ENCODE data around the gene TMEM205.
A peak's percentile ranks its signal among the peaks of the same experiment; 100 is the strongest.

TMEM205 gene

GRCh38 chr19:11378319-11379189, 32.5 kb upstream of the TMEM205 start:
- H3K4me1 Mint-ChIP-seq = peaks cover 38% of the 10 kb centered on the region
- H3K27ac Mint-ChIP-seq = no peak overlapping the region
- peak; percentile 80 for DNase-seq
- peaks cover 27% of the 10 kb centered on the region for H3K27me3 Mint-ChIP-seq (ENCODE audit: low read depth, poor library complexity)
- peaks cover 5% of the 10 kb centered on the region for H3K36me3 Mint-ChIP-seq (ENCODE audit: low read depth)
- no peak overlapping the region for H3K4me3 Mint-ChIP-seq
- TF ChIP-seq, protein P1, sequence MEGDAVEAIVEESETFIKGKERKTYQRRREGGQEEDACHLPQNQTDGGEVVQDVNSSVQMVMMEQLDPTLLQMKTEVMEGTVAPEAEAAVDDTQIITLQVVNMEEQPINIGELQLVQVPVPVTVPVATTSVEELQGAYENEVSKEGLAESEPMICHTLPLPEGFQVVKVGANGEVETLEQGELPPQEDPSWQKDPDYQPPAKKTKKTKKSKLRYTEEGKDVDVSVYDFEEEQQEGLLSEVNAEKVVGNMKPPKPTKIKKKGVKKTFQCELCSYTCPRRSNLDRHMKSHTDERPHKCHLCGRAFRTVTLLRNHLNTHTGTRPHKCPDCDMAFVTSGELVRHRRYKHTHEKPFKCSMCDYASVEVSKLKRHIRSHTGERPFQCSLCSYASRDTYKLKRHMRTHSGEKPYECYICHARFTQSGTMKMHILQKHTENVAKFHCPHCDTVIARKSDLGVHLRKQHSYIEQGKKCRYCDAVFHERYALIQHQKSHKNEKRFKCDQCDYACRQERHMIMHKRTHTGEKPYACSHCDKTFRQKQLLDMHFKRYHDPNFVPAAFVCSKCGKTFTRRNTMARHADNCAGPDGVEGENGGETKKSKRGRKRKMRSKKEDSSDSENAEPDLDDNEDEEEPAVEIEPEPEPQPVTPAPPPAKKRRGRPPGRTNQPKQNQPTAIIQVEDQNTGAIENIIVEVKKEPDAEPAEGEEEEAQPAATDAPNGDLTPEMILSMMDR (IDR thresholded peaks at IDR 0.05) = peak; percentile 76
- H3K9me3 Mint-ChIP-seq = no peaks in the 10 kb centered on the region

DNA sequence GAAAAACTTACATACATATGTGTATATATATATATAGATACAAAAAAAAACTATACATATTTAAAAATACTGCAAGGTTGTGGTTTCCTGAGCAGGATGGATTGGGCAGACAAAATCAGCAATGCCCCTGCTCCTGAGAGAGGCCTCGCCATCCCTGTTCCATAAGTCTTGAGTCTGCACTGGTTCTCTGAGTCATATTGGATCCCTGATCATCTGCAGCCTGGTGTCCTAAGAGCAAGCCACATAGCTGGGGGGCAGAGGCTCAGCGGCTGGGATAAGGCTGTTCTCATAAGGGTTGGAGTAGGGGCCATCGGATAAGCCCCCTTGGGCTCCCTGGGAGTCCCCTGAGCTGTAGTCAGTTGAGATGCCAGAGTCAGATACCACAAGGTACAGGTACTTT, 31.7 kb upstream of the TMEM205 start:
- Mint-ChIP-seq H3K36me3 (ENCODE audit: low read depth) (peaks cover 5% of the 10 kb centered on the region), H3K9me3 (no peaks in the 10 kb centered on the region), H3K27me3 (ENCODE audit: low read depth, poor library complexity) (peaks cover 20% of the 10 kb centered on the region), H3K27ac (no peak overlapping the region), H3K4me1 (peaks cover 35% of the 10 kb centered on the region), H3K4me3 (no peak overlapping the region)
- TF ChIP-seq, protein P1 (IDR thresholded peaks at IDR 0.05) = no peak
- DNase-seq = no peak

DNA sequence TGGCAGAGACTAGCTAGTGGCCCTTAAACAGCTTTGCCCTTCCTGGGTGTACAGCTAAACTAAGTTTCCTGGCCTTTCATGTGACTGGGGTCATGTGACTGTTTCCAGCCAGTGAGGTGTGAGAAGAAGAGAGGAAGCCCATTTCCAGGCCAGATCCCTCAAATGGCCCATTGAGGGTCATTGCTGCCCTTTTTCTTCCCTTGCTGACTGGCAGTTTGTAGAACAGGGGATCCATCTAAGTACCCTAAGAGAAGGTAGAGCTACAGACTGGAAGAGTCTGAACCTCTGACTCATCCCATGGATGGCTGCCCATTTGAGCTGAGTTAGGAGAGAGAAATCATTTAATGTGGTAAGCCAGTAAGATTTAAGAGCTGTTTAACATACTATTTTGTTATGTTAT, 31.2 kb upstream of the TMEM205 start:
- H3K4me1 Mint-ChIP-seq = peaks cover 33% of the 10 kb centered on the region
- TF ChIP-seq, protein P1 (IDR thresholded peaks at IDR 0.05) = no peak

DNA sequence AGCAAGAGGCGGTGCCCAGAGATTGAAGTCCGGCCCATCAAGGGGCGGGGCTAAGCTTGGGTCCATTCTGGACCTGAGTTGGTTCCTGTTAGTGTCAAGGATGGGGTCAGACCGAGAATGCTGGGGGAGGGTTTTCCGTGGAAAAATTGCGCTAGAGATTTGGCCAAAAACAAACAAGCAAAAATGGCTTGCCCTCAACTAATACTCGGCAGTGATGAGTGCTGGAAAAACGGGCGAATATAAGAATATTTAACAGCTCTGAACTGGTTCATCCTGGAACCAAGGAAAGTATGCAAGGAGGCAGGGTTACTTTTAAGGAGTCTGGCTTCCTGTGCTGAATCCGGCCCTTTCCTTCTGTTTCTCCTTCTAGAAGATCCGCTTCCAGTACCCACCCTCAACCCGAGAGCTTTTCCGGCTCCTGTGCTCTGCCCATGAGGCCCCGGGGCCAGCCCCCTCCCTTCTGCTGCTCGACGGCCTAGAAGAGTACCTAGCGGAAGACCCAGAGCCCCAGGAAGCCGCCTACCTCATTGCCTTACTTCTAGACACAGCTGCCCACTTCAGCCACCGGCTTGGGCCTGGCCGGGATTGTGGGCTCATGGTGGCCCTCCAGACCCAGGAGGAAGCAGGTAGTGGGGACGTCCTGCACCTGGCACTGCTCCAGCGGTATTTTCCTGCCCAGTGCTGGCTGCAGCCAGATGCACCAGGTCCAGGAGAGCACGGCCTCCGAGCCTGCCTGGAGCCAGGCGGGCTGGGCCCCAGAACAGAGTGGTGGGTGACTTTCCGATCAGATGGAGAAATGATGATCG, 29.3 kb upstream of the TMEM205 start:
- no peak overlapping the region for H3K4me3 Mint-ChIP-seq
- peak; percentile 40 for DNase-seq
- peaks cover 5% of the 10 kb centered on the region for H3K36me3 Mint-ChIP-seq (ENCODE audit: low read depth)
- H3K4me1 Mint-ChIP-seq = peaks cover 18% of the 10 kb centered on the region
- peaks cover 7% of the 10 kb centered on the region for H3K27me3 Mint-ChIP-seq (ENCODE audit: low read depth, poor library complexity)
- TF ChIP-seq, protein P1 (IDR thresholded peaks at IDR 0.05) = no peak
- H3K9me3 Mint-ChIP-seq = no peaks in the 10 kb centered on the region
- peak overlapping the region; percentile 85 for H3K27ac Mint-ChIP-seq

More for the DNA sequence above, 31.2 kb upstream of the TMEM205 start:
- no peak overlapping the region for H3K27ac Mint-ChIP-seq
- peaks cover 5% of the 10 kb centered on the region for H3K36me3 Mint-ChIP-seq (ENCODE audit: low read depth)
- DNase-seq = no peak
- H3K4me3 Mint-ChIP-seq = no peak overlapping the region
- H3K27me3 Mint-ChIP-seq (ENCODE audit: low read depth, poor library complexity) = peaks cover 15% of the 10 kb centered on the region
- no peaks in the 10 kb centered on the region for H3K9me3 Mint-ChIP-seq

DNA sequence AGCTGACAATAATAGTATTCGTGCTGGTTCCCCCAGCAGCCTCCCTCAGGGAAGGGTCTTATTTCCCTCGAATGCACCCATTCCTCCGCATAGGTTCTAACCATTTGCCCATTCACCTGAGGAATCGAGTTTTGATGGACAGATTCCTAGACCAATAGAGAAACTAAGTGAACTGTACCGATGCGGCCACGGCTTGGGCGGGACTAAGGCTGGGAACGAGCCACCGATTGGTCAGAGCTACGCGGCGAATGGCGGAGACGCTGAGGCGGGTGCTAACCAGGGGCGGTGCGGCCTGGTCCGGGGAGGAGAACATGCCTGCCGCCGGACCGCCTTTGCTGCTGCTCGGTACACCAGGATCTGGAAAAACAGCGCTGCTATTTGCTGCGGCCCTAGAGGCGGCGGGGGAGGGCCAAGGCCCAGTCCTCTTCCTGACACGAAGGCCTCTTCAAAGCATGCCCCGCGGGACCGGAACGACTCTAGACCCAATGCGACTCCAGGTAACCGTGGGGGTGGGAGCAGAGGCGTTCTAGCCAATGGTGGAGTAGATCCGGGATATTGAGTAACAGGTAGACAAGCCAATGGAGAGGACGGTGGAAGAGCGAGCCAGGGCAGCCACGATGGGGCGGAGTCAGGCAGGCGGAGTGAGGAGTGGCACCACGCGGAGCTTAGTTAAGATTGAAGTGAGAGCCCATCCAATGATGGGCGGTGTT, 28.5 kb upstream of the TMEM205 start, which contains the start of gene SWSAP1:
TSS of gene SWSAP1 (plus strand) at position 234 of the 710 bp plus-strand sequence. CDS start at position 249, 15 bp downstream.
- Mint-ChIP-seq H3K4me1 (peaks cover 13% of the 10 kb centered on the region), H3K4me3 (no peak within 1 kb of the TSS), H3K9me3 (no peaks in the 10 kb centered on the region), H3K27me3 (ENCODE audit: low read depth, poor library complexity) (peaks cover 4% of the 10 kb centered on the region), H3K36me3 (ENCODE audit: low read depth) (peaks cover 5% of the 10 kb centered on the region), H3K27ac (no peak within 1 kb of the TSS)
- DNase-seq = peak; percentile 96
- TF ChIP-seq, protein P1 (IDR thresholded peaks at IDR 0.05) = no peak

Measured in nephron progenitor cell (in vitro differentiated cells).